ENCODE data around the gene FAM186B.

GRCh38 chr12:49537752-49538509 is 67.5 kb downstream of the FAM186B start:
- no peak for TF ChIP-seq CTCF (IDR thresholded peaks at IDR 0.05)
- no peak for TF ChIP-seq POLR2A (IDR thresholded peaks at IDR 0.05)
- TF ChIP-seq EP300 (IDR thresholded peaks at IDR 0.05): no peak
